HG03064 (cell line): ENCODE results near the gene GPN2.
A peak's percentile ranks its signal among the peaks of the same experiment; 100 is the strongest.
"Not testable (repeated sequence)": the region's sequence is repeated elsewhere in the genome, so short reads cannot be mapped to it uniquely, and the experiment has no call there.

ENCODE experiments used
- ATAC-seq: cut with Tn5 transposase; IDR thresholded peaks from one replicate; pipeline ENCODE4 v1.9.1; 2021; ENCODE audit warnings: low read depth; ENCODE audit not compliant: unreplicated experiment

Gene GPN2

DNA sequence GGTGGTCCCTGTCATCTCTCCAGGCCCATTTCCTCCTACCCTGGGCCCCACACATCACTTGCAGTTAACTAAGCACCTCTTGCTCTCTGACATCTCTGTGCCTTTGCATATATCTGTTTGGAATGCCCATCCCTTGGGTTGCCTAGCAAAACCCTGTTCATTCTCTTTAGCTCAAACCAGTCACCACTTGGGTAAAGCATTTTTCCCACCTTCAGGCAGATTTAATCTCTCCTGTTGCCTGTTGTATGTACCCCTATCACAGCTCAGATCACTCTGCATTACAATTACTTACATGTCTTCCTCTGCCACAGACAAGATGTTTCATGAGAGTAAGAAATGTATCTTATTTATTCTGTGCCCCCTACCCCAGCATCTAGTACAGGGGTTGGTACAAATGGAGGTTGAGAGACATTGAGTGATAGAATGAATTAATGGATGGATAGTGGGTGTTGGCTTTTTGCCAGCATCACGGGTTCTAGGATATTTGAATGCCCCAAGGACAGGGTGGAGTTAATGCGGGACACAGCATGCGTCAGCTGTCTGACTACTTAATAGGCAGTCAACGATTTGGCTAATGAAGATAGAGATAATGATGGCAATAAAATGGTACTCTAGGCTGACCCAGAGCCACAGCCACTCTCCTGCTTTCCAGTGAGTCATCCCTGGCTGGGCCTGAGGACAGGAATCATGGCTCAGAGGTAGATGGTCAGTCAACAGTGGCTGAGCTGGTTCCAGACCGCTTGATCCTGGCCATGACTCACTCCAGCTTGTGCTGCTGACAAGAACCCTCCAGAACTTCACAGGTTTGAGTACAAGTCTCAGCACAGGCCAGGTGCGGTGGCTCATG, 17.2 kb upstream of the GPN2 start:
- ATAC-seq = no peak

DNA sequence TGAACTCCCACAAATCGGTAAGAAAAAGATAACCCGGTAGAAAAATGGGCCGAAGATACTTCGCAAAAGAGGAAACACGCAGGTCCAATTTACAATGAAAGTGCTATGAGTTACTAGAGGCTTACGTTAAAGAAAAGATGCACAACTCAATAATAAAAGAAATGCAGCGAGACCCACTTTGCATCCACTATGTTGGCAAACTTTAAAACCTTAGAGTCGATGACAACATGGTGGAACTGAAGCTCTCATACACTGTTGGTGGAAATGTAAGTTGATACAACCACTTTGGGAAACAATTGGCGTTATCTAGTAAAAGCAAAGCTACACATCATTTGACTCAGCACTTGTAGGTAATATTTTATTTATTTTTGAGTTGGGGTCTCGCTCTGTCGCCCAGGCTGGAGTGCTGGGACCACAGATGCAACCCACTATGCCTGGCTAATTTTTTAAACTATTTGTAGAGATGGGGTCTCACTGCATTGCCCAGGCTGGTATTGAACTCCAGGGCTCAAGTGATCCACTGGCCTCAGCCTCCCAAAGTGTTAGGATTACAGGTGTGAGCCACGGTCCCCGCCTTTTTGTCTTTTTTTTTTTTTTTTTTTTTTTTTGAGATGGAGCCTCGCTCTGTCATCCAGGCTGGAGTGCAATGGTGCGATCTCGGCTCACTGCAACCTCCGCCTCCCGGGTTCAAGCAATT, 10.9 kb upstream of the GPN2 start:
- no peak for ATAC-seq

- no peak for ATAC-seq
Observed at GRCh38 chr1:26900001-26900814, 10.1 kb upstream of the GPN2 start, which contains the start of gene GPATCH3. GPATCH3 (minus strand) TSS chr1:26900467; CDS start chr1:26900442, 25 bp downstream.

DNA sequence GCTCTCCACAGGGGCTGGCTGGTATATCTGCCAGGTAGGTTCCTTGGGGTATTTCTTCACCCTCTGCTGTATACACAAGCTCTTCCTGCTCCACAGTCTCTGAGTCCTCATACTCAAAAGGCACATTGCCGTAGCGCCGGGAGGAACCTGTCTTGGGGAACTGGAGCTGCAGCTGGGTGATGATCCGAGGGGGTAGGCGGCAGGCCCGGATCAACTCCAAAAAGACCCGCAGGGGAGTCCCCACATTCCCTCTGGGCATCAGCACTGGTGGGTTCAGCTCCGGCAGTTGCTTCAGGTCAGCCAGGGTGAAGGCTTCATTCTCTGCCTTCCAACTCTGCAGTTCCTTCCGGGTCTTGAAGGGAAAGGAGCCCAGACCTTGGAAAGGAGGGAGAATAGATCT, 7.3 kb upstream of the GPN2 start:
- no peak for ATAC-seq

DNA sequence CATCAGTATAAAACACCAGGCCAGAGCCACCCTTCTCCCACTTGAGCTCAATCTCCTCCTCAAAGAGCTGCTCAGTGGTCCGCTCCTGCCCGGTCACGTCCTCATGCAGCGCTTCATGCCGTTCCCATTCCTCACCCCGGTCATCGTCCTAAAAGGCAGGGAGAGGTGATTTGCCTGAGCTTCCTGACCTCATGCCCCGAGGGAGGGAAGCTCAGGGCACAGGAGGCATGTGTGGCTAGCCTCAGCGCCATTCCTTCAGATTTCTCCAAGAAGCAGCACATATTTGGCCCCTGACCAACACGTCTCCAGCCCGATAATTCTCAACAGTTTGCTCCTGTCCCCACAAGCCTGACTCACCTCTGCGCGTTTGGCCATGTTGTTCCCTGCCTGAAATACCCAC, 4.2 kb upstream of the GPN2 start:
- ATAC-seq = no peak

GRCh38 chr1:26890467-26890796, 349 bp upstream of the GPN2 start:
- peak; percentile 38 for ATAC-seq

- ATAC-seq = no peak
Observed at GRCh38 chr1:26888231-26888630, 1.9 kb downstream of the GPN2 start.

GRCh38 chr1:26887125-26887524, 3.0 kb downstream of the GPN2 start:
- no peak for ATAC-seq

DNA sequence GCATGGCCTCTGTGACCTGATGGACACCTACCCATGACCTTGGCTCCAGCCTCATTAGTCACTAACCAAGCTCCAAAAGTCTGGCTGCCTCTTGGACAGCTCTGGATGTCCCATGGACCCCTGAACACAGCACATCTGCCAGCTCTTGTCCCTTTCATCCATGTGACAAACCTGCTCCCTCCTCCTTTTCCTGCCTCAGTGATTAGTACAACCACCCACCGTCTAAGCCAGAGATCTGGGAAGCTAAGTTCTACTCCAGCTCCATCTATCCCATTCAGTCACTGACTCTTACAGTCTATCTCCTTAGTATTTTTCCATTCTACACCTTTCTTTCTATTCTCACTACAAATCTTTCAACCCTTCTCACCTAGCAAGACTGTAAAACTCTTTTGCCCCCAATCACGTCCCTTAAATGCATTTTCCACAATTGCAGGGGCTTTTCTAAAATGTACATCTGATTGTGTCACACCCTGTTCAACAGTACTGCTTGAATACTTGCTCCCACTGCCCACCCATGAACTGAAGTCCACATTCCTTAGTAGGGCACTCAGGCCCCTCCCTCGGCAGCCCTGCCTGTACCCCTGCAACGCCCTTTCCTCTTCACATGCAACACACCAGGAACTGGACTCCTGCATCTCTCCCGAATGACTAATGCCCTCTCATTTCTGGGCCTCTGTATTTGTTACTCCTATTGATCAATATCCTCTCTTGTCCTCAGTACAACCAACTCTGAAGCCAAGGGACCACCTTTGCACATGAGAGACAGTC, 7.2 kb downstream of the GPN2 start:
- ATAC-seq = no peak

GRCh38 chr1:26881611-26882010, 8.5 kb downstream of the GPN2 start:
- ATAC-seq = not testable (repeated sequence)

GRCh38 chr1:26879793-26880192, 10.3 kb downstream of the GPN2 start:
- ATAC-seq = no peak

GRCh38 chr1:26877326-26877725, 12.8 kb downstream of the GPN2 start:
- no peak for ATAC-seq

DNA sequence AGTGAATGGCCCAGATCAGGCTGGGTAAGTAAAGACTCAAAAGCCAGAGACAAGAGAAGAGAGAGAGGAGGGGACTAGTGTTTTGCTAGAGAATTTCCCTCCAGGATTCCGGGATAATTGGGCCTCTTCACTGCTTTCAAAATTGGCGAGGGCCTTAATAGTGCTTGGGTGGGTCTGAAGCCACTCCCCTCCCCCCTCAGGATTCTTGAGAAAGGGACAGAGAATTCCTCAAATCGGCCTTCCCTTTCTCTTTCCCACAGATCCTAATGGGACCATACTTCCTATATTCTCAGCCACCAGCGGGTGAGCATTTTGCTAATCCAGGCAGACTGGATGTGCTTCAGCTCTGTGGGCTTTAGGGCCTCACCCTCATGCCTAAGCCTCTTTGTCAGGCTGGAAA, 15.2 kb downstream of the GPN2 start:
- no peak for ATAC-seq

GRCh38 chr1:26873097-26873496, 17.0 kb downstream of the GPN2 start:
- not testable (repeated sequence) for ATAC-seq

GRCh38 chr1:26864610-26865480, 25.2 kb downstream of the GPN2 start:
- ATAC-seq = peak; percentile 79

GRCh38 chr1:26863685-26864077, 26.4 kb downstream of the GPN2 start:
- ATAC-seq = no peak

DNA sequence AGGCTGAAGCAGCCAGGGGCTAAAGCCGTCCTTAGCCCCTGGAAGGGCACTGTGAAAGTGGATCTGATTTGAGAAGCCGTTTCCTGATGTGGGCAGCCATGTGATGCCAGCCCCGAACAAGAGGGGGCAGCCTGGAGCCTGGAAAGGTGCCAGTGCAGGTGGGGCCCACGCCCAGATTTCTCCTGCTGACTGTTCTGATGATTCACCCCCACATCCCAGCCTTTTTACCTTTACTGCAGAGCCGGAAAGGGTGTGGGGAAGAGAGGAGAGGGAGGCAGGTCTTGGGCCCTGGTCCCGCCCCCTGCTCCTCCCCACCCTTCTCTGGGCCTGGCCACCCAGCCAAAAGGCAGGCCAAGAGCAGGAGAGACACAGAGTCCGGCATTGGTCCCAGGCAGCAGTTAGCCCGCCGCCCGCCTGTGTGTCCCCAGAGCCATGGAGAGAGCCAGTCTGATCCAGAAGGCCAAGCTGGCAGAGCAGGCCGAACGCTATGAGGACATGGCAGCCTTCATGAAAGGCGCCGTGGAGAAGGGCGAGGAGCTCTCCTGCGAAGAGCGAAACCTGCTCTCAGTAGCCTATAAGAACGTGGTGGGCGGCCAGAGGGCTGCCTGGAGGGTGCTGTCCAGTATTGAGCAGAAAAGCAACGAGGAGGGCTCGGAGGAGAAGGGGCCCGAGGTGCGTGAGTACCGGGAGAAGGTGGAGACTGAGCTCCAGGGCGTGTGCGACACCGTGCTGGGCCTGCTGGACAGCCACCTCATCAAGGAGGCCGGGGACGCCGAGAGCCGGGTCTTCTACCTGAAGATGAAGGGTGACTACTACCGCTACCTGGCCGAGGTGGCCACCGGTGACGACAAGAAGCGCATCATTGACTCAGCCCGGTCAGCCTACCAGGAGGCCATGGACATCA, 27.1 kb downstream of the GPN2 start, which contains the start of gene SFN:
SFN (plus strand) TSS at position 369 of the 904 bp plus-strand sequence; CDS start at position 433, 64 bp downstream.
- no peak for ATAC-seq

DNA sequence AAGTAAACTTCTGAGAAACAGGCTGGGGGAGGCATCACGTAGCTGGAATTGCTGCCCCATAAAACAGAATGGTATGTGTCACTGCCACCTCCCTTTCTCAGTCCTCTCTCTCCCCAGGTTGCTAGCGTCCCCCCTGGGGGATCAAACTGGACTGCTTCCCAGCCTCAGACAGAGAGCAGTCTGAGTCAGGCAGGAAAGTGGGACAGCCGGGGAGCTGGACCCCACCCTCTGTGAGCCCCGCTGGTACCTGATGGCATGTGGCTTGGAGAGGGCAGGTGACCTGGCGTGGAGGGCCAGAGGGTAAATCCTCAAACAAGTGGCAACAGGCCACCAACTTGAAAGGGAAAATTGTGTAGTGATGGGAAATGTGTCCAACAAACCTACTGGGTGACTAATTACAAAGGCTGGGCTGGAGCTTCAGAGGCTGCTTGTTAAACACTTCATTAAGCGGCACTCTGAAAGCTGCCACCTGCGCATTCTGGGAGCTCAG, 28.1 kb downstream of the GPN2 start:
- ATAC-seq = no peak
